NCI-H510A (cell line): ENCODE results near the gene GRB10.

ENCODE experiments used
- DNase-seq: peaks from one replicate; lab custom pipeline; 2025; lab: John Stamatoyannopoulos, UW

Gene GRB10

GRCh38 chr7:50688226-50688590, 94.5 kb downstream of the GRB10 start:
- no peak for DNase-seq

GRCh38 chr7:50687575-50688225, 95.0 kb downstream of the GRB10 start:
- no peak for DNase-seq

- no peak for DNase-seq
Measured at GRCh38 chr7:50687096-50687495, 95.6 kb downstream of the GRB10 start.

GRCh38 chr7:50685135-50686065, 97.3 kb downstream of the GRB10 start:
- DNase-seq, result no peak

- DNase-seq, result no peak
Measured at GRCh38 chr7:50684713-50685075, 98.0 kb downstream of the GRB10 start.

GRCh38 chr7:50684011-50684712, 98.5 kb downstream of the GRB10 start:
- no peak for DNase-seq

- no peak for DNase-seq
Measured at GRCh38 chr7:50682573-50682972, 100.1 kb downstream of the GRB10 start.

- no peak for DNase-seq
Measured at GRCh38 chr7:50682079-50682478, 100.6 kb downstream of the GRB10 start.

GRCh38 chr7:50681432-50682045, 101.2 kb downstream of the GRB10 start:
- DNase-seq, result no peak

- peak; percentile 37 for DNase-seq
Measured at GRCh38 chr7:50679218-50680007, 103.3 kb downstream of the GRB10 start.

GRCh38 chr7:50678586-50678985, 104.1 kb downstream of the GRB10 start:
- DNase-seq, result no peak

- no peak for DNase-seq
Measured at GRCh38 chr7:50677638-50677996, 105.1 kb downstream of the GRB10 start.

GRCh38 chr7:50676740-50677637, 105.7 kb downstream of the GRB10 start:
- no peak for DNase-seq

GRCh38 chr7:50676079-50676478, 106.6 kb downstream of the GRB10 start:
- DNase-seq, result no peak

GRCh38 chr7:50674896-50675835, 107.5 kb downstream of the GRB10 start:
- DNase-seq, result no peak

- DNase-seq, result no peak
Measured at GRCh38 chr7:50674299-50674698, 108.4 kb downstream of the GRB10 start.

- DNase-seq, result no peak
Measured at GRCh38 chr7:50673096-50673495, 109.6 kb downstream of the GRB10 start.

- no peak for DNase-seq
Measured at GRCh38 chr7:50672045-50672444, 110.7 kb downstream of the GRB10 start.

- no peak for DNase-seq
Measured at GRCh38 chr7:50671386-50671785, 111.3 kb downstream of the GRB10 start.
